Memory B cell (primary cell): Measurements from ENCODE around the gene TAS2R7.

Source experiments
- ATAC-seq: fragments of 150-1000 bp; cut with Tn5 transposase; 2 replicates; pipeline ENCODE4 v1.10.0; 2021; ENCODE audit warnings: low read depth, mild to moderate bottlenecking, moderate library complexity
- DNase-seq, 2 donors: peaks; one replicate each; pipeline ENCODE4 v3.0.0; 2022; ENCODE audit warnings: low spot score in 2 of 2
- H3K27ac Mint-ChIP-seq: one replicate; pipeline ENCODE4 v1.8.0; 2022; ENCODE audit warnings: mild to moderate bottlenecking, moderate library complexity, mixed read lengths
- H3K27me3 Mint-ChIP-seq: one replicate; pipeline ENCODE4 v1.8.0; 2022; ENCODE audit warnings: mixed read lengths
- H3K36me3 Mint-ChIP-seq: one replicate; pipeline ENCODE4 v1.8.0; 2022; ENCODE audit warnings: mild to moderate bottlenecking, mixed read lengths
- H3K4me1 Mint-ChIP-seq: one replicate; pipeline ENCODE4 v1.8.0; 2022; ENCODE audit warnings: mixed read lengths
- H3K4me3 Mint-ChIP-seq: one replicate; pipeline ENCODE4 v1.8.0; 2022; ENCODE audit warnings: mild to moderate bottlenecking, moderate library complexity, mixed read lengths
- H3K9me3 Mint-ChIP-seq: one replicate; pipeline ENCODE4 v1.8.0; 2022; ENCODE audit warnings: mixed read lengths

TAS2R7 gene

GRCh38 chr12:10802587-10802986 lies at the start of gene TAS2R7:
TAS2R7 (minus strand) TSS chr12:10802627; CDS start chr12:10802570, 57 bp downstream.
- peaks cover 8% of the 10 kb centered on the region for H3K27me3 Mint-ChIP-seq
- no peaks in the 10 kb centered on the region for H3K4me1 Mint-ChIP-seq
- DNase-seq (no peak), ATAC-seq (no peak)
- no peak within 1 kb of the TSS for H3K27ac Mint-ChIP-seq
- no peaks in the 10 kb centered on the region for H3K9me3 Mint-ChIP-seq
- no peak within 1 kb of the TSS for H3K4me3 Mint-ChIP-seq
- no peaks in the 10 kb centered on the region for H3K36me3 Mint-ChIP-seq

- H3K36me3 Mint-ChIP-seq, result peaks cover 46% of the 10 kb centered on the region
These were observed 48.9 kb upstream of the TAS2R7 start for GRCh38 chr12:10851243-10851858.

GRCh38 chr12:10849425-10849878 lies 47.0 kb upstream of the TAS2R7 start, which contains the start of gene PRR4:
PRR4 (minus strand) TSS chr12:10849475; CDS start chr12:10849437, 38 bp downstream.
- Mint-ChIP-seq H3K4me3 (no peak within 1 kb of the TSS), H3K36me3 (peaks cover 43% of the 10 kb centered on the region), H3K9me3 (no peaks in the 10 kb centered on the region), H3K27ac (no peak within 1 kb of the TSS), H3K27me3 (no peaks in the 10 kb centered on the region), H3K4me1 (no peaks in the 10 kb centered on the region)
- DNase-seq (no peak), ATAC-seq (no peak)

More at GRCh38 chr12:10851243-10851858, 48.9 kb upstream of the TAS2R7 start:
- Mint-ChIP-seq H3K27ac (no peak overlapping the region), H3K27me3 (no peaks in the 10 kb centered on the region), H3K4me1 (no peaks in the 10 kb centered on the region), H3K4me3 (no peak overlapping the region), H3K9me3 (peaks cover 5% of the 10 kb centered on the region)
- DNase-seq (no peak), ATAC-seq (no peak)

GRCh38 chr12:10847744-10848143 lies 45.3 kb upstream of the TAS2R7 start:
- Mint-ChIP-seq H3K36me3 (peaks cover 43% of the 10 kb centered on the region), H3K27me3 (no peaks in the 10 kb centered on the region), H3K4me3 (no peak overlapping the region), H3K27ac (no peak overlapping the region), H3K4me1 (no peaks in the 10 kb centered on the region), H3K9me3 (no peaks in the 10 kb centered on the region)
- DNase-seq (no peak), ATAC-seq (no peak)

GRCh38 chr12:10842862-10843261 lies 40.4 kb upstream of the TAS2R7 start:
- H3K27me3 Mint-ChIP-seq, result no peaks in the 10 kb centered on the region
- ATAC-seq, result no peak
- no peak overlapping the region for H3K4me3 Mint-ChIP-seq
- peaks cover 20% of the 10 kb centered on the region for H3K36me3 Mint-ChIP-seq
- no peaks in the 10 kb centered on the region for H3K9me3 Mint-ChIP-seq
- no peak overlapping the region for H3K27ac Mint-ChIP-seq
- DNase-seq, result no peak
- H3K4me1 Mint-ChIP-seq, result no peaks in the 10 kb centered on the region

- H3K36me3 Mint-ChIP-seq, result peaks cover 4% of the 10 kb centered on the region
- no peaks in the 10 kb centered on the region for H3K27me3 Mint-ChIP-seq
- DNase-seq (no peak), ATAC-seq (no peak)
- H3K9me3 Mint-ChIP-seq, result no peaks in the 10 kb centered on the region
- no peak overlapping the region for H3K27ac Mint-ChIP-seq
- H3K4me1 Mint-ChIP-seq, result no peaks in the 10 kb centered on the region
- H3K4me3 Mint-ChIP-seq, result no peak overlapping the region
These were observed 36.0 kb upstream of the TAS2R7 start for GRCh38 chr12:10838461-10838860.

GRCh38 chr12:10829994-10830393 lies 27.6 kb upstream of the TAS2R7 start:
- H3K4me1 Mint-ChIP-seq, result no peaks in the 10 kb centered on the region
- ATAC-seq, result no peak
- H3K27me3 Mint-ChIP-seq, result no peaks in the 10 kb centered on the region
- no peak overlapping the region for H3K4me3 Mint-ChIP-seq
- no peaks in the 10 kb centered on the region for H3K9me3 Mint-ChIP-seq
- no peaks in the 10 kb centered on the region for H3K36me3 Mint-ChIP-seq
- DNase-seq, result no peak
- no peak overlapping the region for H3K27ac Mint-ChIP-seq

GRCh38 chr12:10826258-10826657 lies 23.8 kb upstream of the TAS2R7 start, which contains the start of gene TAS2R10:
TAS2R10 (minus strand) TSS chr12:10826358; CDS start chr12:10826269, 89 bp downstream.
- ATAC-seq (no peak), DNase-seq (no peak)
- Mint-ChIP-seq H3K4me1 (no peaks in the 10 kb centered on the region), H3K9me3 (no peaks in the 10 kb centered on the region), H3K27ac (no peak within 1 kb of the TSS), H3K27me3 (no peaks in the 10 kb centered on the region), H3K36me3 (no peaks in the 10 kb centered on the region), H3K4me3 (no peak within 1 kb of the TSS)

GRCh38 chr12:10824957-10825356 lies 22.5 kb upstream of the TAS2R7 start:
- no peak for DNase-seq
- no peaks in the 10 kb centered on the region for H3K27me3 Mint-ChIP-seq

GRCh38 chr12:10811883-10812536 lies 9.6 kb upstream of the TAS2R7 start:
- no peak overlapping the region for H3K27ac Mint-ChIP-seq
- no peak overlapping the region for H3K4me3 Mint-ChIP-seq
- H3K36me3 Mint-ChIP-seq, result no peaks in the 10 kb centered on the region
- H3K27me3 Mint-ChIP-seq, result peaks cover 3% of the 10 kb centered on the region
- H3K4me1 Mint-ChIP-seq, result no peaks in the 10 kb centered on the region
- no peaks in the 10 kb centered on the region for H3K9me3 Mint-ChIP-seq
- ATAC-seq (no peak), DNase-seq (no peak)

More at GRCh38 chr12:10824957-10825356, 22.5 kb upstream of the TAS2R7 start:
- Mint-ChIP-seq H3K9me3 (no peaks in the 10 kb centered on the region), H3K36me3 (no peaks in the 10 kb centered on the region), H3K27ac (no peak overlapping the region), H3K4me3 (no peak overlapping the region), H3K4me1 (no peaks in the 10 kb centered on the region)
- ATAC-seq, result no peak

- peaks cover 3% of the 10 kb centered on the region for H3K27me3 Mint-ChIP-seq
- H3K36me3 Mint-ChIP-seq, result no peaks in the 10 kb centered on the region
- DNase-seq (no peak), ATAC-seq (no peak)
- H3K4me1 Mint-ChIP-seq, result no peaks in the 10 kb centered on the region
- no peak within 1 kb of the TSS for H3K4me3 Mint-ChIP-seq
- no peaks in the 10 kb centered on the region for H3K9me3 Mint-ChIP-seq
- no peak within 1 kb of the TSS for H3K27ac Mint-ChIP-seq
These were observed 7.6 kb upstream of the TAS2R7 start, which contains the start of gene TAS2R9 for GRCh38 chr12:10810068-10810467. TAS2R9 (minus strand) TSS chr12:10810168; CDS start chr12:10810075, 93 bp downstream.

GRCh38 chr12:10807186-10807585 lies 4.8 kb upstream of the TAS2R7 start, which contains the start of gene TAS2R8:
TAS2R8 (minus strand) TSS chr12:10807286; CDS start chr12:10806980, 306 bp downstream.
- H3K27me3 Mint-ChIP-seq, result peaks cover 3% of the 10 kb centered on the region
- H3K9me3 Mint-ChIP-seq, result no peaks in the 10 kb centered on the region
- ATAC-seq (no peak), DNase-seq (no peak)
- no peaks in the 10 kb centered on the region for H3K4me1 Mint-ChIP-seq
- no peak within 1 kb of the TSS for H3K4me3 Mint-ChIP-seq
- no peaks in the 10 kb centered on the region for H3K36me3 Mint-ChIP-seq
- no peak within 1 kb of the TSS for H3K27ac Mint-ChIP-seq

- H3K27me3 Mint-ChIP-seq, result peaks cover 9% of the 10 kb centered on the region
- ATAC-seq, result no peak
- no peaks in the 10 kb centered on the region for H3K4me1 Mint-ChIP-seq
These were observed 686 bp downstream of the TAS2R7 start for GRCh38 chr12:10801741-10802140.

GRCh38 chr12:10794222-10794621 lies 8.2 kb downstream of the TAS2R7 start:
- Mint-ChIP-seq H3K36me3 (no peaks in the 10 kb centered on the region), H3K4me1 (no peaks in the 10 kb centered on the region), H3K27ac (no peak overlapping the region), H3K4me3 (no peak overlapping the region), H3K9me3 (peaks cover 5% of the 10 kb centered on the region), H3K27me3 (peaks cover 9% of the 10 kb centered on the region)
- no peak for DNase-seq
- no peak for ATAC-seq

More at GRCh38 chr12:10801741-10802140, 686 bp downstream of the TAS2R7 start:
- Mint-ChIP-seq H3K4me3 (no peak overlapping the region), H3K9me3 (no peaks in the 10 kb centered on the region), H3K27ac (no peak overlapping the region), H3K36me3 (no peaks in the 10 kb centered on the region)
- no peak for DNase-seq
